SU-DHL-6 (cell line): Measurements from ENCODE around the gene GJC2.

Source experiments
- H2AFZ ChIP-seq: fragments of 200-600 bp; sonication (generic); 2 replicates; pipeline ENCODE4 v1.6.1; 2014; ENCODE audit warnings: low read depth, mild to moderate bottlenecking, moderate library complexity, mixed read lengths, antibody characterized with exemption, low read length; ENCODE audit not compliant: severe bottlenecking
- H3F3A ChIP-seq: fragments of 200-600 bp; shearing (Covaris generic); 2 replicates; pipeline ENCODE4 v1.6.0; 2016; ENCODE audit warnings: antibody characterized with exemption, mild to moderate bottlenecking; ENCODE audit not compliant: insufficient read depth
- H3K27ac ChIP-seq: fragments of 200-600 bp; sonication (generic); 2 replicates; pipeline ENCODE4 v1.5.1; 2016; ENCODE audit warnings: low read depth, mild to moderate bottlenecking, low read length, moderate library complexity, mixed read lengths
- H3K27me3 ChIP-seq: fragments of 200-600 bp; sonication (generic), shearing (Covaris generic); 2 replicates; pipeline ENCODE4 v1.6.0; 2014; ENCODE audit warnings: mild to moderate bottlenecking, low read length
- H3K36me3 ChIP-seq: fragments of 200-600 bp; sonication (generic); 2 replicates; pipeline ENCODE4 v1.6.1; 2014; ENCODE audit warnings: mild to moderate bottlenecking, low read length, mixed read lengths
- H3K4me2 ChIP-seq: fragments of 300-600, 200-600 bp; shearing (Covaris generic), sonication (generic); 2 replicates; pipeline ENCODE4 v1.6.0; 2014; ENCODE audit warnings: low read length, low read depth, mild to moderate bottlenecking; ENCODE audit not compliant: poor library complexity, severe bottlenecking
- H3K4me3 ChIP-seq: fragments of 200-600 bp; sonication (generic); 2 replicates; pipeline ENCODE4 v1.5.1; 2014; ENCODE audit warnings: antibody characterized with exemption, low read length, mild to moderate bottlenecking, mixed read lengths; ENCODE audit not compliant: insufficient read depth, poor library complexity, severe bottlenecking
- H3K79me2 ChIP-seq: fragments of 200-600 bp; sonication (generic); 2 replicates; pipeline ENCODE4 v1.6.1; 2014; ENCODE audit warnings: mild to moderate bottlenecking, low read length, moderate library complexity; ENCODE audit not compliant: insufficient read depth
- H3K9ac ChIP-seq: fragments of 200-600 bp; sonication (generic); 2 replicates; pipeline ENCODE4 v1.7.0; 2014; ENCODE audit warnings: mild to moderate bottlenecking, low read length
- H3K9me2 ChIP-seq: fragments of 200-600 bp; sonication (generic); replicated peaks from 2 replicates; pipeline ENCODE4 v1.6.1; 2014; ENCODE audit warnings: low read length; ENCODE audit not compliant: insufficient read depth
- H3K9me3 ChIP-seq: fragments of 200-600 bp; sonication (generic); 2 replicates; pipeline ENCODE4 v1.6.1; 2014; ENCODE audit warnings: low read length, mixed read lengths; ENCODE audit not compliant: insufficient read depth
- H4K20me1 ChIP-seq: fragments of 200-600 bp; sonication (generic); 2 replicates; pipeline ENCODE4 v1.6.1; 2014; ENCODE audit warnings: low read depth, mild to moderate bottlenecking, antibody characterized with exemption, low read length, moderate library complexity, mixed read lengths
- CTCF ChIP-seq: fragments of 200-600 bp; sonication (generic); IDR thresholded peaks from one replicate; pipeline ENCODE4 v1.5.1; 2017; ENCODE audit warnings: antibody characterized with exemption, mild to moderate bottlenecking, low read length, moderate library complexity; ENCODE audit not compliant: insufficient read depth, poor library complexity, severe bottlenecking
- EZH2phosphoT487 ChIP-seq: fragments of 200-600 bp; sonication (generic), shearing (Covaris generic); conservative IDR thresholded peaks from 2 replicates; pipeline ENCODE4 v1.6.1; 2018; ENCODE audit warnings: mild to moderate bottlenecking, antibody characterized with exemption, low read length, moderate library complexity, mixed read lengths

The GJC2 gene

GRCh38 chr1:228163776-228164519 is 14.2 kb downstream of the GJC2 start:
- Histone ChIP-seq H3K4me2 (no peak overlapping the region), H3K9me2 (no peaks in the 10 kb centered on the region), H4K20me1 (no peaks in the 10 kb centered on the region), H2AFZ (no peak overlapping the region), H3K9me3 (no peaks in the 10 kb centered on the region), H3F3A (no peaks in the 10 kb centered on the region), H3K4me3 (no peak overlapping the region), H3K27me3 (no peaks in the 10 kb centered on the region), H3K27ac (no peak overlapping the region), H3K79me2 (no peaks in the 10 kb centered on the region), H3K36me3 (no peaks in the 10 kb centered on the region), H3K9ac (no peak overlapping the region)
- TF ChIP-seq CTCF: no peak
- TF ChIP-seq EZH2phosphoT487: no peak

GRCh38 chr1:228164561-228165371 is 15.0 kb downstream of the GJC2 start:
- Histone ChIP-seq H3K4me3 (peak overlapping the region; percentile 64), H2AFZ (peak overlapping the region; percentile 39), H3K27ac (peak overlapping the region; percentile 50), H3F3A (no peaks in the 10 kb centered on the region), H3K36me3 (no peaks in the 10 kb centered on the region), H3K9ac (peak overlapping the region; percentile 62), H3K9me2 (no peaks in the 10 kb centered on the region), H3K9me3 (no peaks in the 10 kb centered on the region), H4K20me1 (no peaks in the 10 kb centered on the region), H3K27me3 (no peaks in the 10 kb centered on the region), H3K4me2 (peak overlapping the region; percentile 97), H3K79me2 (no peaks in the 10 kb centered on the region)
- TF ChIP-seq CTCF (no peak), EZH2phosphoT487 (no peak)

- Histone ChIP-seq H3K9me2 (no peaks in the 10 kb centered on the region), H3K4me3 (peak within 1 kb of the TSS; percentile 76), H3K9me3 (no peaks in the 10 kb centered on the region), H3K27ac (peak within 1 kb of the TSS; percentile 90), H4K20me1 (no peaks in the 10 kb centered on the region), H3K79me2 (no peaks in the 10 kb centered on the region), H3K9ac (peak within 1 kb of the TSS; percentile 77), H3K27me3 (no peaks in the 10 kb centered on the region), H2AFZ (peak within 1 kb of the TSS; percentile 39), H3F3A (no peaks in the 10 kb centered on the region), H3K36me3 (no peaks in the 10 kb centered on the region), H3K4me2 (peak within 1 kb of the TSS; percentile 97)
- TF ChIP-seq EZH2phosphoT487: no peak
- TF ChIP-seq CTCF: peak; percentile 57
Observed at GRCh38 chr1:228165372-228166169, 15.8 kb downstream of the GJC2 start, which contains the start of gene IBA57. TSS of gene IBA57 (plus strand) at chr1:228165804. CDS start at chr1:228165817, 13 bp downstream.
